GM20000 (cell line): ENCODE measurements around the gene STUB1.

Experiments
- DNase-seq: peaks from one replicate; pipeline ENCODE4 v3.0.0; 2012; ENCODE audit warnings: low spot score
- TF ChIP-seq, protein P1 (sequence below): IDR thresholded peaks from 2 replicates; pipeline ENCODE4 v1.5.1; 2012; ENCODE audit warnings: mild to moderate bottlenecking, control low read depth; ENCODE audit errors: extremely low read depth, missing control alignments

The STUB1 gene

GRCh38 chr16:694187-694862 is 14.1 kb downstream of the STUB1 start:
- TF ChIP-seq, protein P1, sequence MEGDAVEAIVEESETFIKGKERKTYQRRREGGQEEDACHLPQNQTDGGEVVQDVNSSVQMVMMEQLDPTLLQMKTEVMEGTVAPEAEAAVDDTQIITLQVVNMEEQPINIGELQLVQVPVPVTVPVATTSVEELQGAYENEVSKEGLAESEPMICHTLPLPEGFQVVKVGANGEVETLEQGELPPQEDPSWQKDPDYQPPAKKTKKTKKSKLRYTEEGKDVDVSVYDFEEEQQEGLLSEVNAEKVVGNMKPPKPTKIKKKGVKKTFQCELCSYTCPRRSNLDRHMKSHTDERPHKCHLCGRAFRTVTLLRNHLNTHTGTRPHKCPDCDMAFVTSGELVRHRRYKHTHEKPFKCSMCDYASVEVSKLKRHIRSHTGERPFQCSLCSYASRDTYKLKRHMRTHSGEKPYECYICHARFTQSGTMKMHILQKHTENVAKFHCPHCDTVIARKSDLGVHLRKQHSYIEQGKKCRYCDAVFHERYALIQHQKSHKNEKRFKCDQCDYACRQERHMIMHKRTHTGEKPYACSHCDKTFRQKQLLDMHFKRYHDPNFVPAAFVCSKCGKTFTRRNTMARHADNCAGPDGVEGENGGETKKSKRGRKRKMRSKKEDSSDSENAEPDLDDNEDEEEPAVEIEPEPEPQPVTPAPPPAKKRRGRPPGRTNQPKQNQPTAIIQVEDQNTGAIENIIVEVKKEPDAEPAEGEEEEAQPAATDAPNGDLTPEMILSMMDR = no peak
- DNase-seq = no peak

GRCh38 chr16:694863-695354 is 14.7 kb downstream of the STUB1 start:
- TF ChIP-seq, protein P1 = no peak
- no peak for DNase-seq

DNA sequence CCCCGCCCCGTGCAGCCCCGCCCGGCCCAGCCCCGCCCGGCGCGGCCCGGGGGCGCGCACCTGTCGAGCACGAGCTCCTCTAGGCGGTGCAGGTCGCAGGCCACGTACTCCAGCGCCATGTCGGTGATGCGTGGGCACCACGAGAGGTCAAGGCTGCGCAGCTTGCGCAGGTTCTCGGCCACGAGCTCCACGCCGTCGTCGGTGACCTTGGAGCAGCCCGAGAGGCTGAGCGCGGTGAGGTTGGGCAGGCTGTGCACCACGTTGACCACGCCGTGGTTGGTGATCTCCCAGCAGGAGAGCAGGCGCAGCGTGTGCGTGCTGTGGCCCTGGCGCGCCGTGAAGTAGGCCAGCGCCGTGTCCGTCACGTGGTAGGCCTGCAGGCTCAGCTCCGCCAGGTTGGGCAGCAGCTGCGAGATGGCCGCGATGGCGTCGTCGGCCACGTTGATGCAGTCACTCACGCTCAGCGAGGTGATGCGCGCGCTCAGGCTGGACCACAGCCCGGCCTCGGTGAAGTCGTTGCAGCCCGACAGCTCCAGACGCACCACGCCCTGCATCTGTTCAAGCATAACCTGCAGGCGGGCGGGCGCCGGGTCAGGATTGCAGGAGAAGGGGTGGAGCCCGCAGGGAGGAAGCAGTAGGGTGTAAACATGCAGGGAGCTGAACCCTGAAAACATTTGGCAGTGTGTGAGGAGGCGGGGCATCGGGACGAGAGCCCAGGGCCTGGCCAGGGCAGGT is 15.3 kb downstream of the STUB1 start:
- DNase-seq = peak; percentile 89
- TF ChIP-seq, protein P1 = no peak

DNA sequence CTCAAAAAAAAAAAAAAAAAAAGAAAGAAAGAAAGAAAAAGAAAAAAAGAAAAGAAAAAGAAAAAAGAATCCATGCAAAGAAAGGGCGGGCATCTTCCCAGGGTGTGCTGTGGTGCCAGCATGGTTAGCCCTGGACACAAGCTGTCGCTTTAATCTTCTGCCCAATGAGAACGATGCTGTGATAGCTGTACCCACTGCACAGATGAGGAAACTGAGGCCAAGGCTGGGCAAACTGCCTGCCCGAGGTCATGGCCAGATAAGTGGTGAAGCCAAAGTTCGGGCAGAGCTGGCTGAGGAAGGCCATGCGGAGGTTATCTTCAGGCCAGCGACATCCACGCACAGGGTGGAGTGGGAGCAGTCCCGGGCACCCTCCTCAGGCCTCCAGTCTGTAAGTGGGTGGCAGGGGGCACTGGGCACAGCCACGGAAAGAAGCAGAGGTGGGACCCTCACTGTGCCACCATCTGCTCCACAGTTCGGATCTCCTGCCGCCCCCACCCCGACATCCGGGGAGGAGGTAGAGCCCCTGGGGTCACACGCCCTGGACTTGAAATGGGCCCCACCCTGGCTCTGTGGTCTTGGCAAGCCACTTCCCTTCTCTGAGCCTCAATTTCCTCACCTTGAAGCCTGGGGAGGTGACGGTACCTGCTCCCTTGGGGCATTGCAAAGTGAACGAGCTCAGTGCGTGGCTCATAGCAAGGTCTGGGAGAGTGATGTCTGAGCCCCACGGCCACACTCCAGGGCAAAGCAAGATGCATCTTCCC is 18.9 kb downstream of the STUB1 start:
- no peak for DNase-seq
- TF ChIP-seq, protein P1 = no peak

DNA sequence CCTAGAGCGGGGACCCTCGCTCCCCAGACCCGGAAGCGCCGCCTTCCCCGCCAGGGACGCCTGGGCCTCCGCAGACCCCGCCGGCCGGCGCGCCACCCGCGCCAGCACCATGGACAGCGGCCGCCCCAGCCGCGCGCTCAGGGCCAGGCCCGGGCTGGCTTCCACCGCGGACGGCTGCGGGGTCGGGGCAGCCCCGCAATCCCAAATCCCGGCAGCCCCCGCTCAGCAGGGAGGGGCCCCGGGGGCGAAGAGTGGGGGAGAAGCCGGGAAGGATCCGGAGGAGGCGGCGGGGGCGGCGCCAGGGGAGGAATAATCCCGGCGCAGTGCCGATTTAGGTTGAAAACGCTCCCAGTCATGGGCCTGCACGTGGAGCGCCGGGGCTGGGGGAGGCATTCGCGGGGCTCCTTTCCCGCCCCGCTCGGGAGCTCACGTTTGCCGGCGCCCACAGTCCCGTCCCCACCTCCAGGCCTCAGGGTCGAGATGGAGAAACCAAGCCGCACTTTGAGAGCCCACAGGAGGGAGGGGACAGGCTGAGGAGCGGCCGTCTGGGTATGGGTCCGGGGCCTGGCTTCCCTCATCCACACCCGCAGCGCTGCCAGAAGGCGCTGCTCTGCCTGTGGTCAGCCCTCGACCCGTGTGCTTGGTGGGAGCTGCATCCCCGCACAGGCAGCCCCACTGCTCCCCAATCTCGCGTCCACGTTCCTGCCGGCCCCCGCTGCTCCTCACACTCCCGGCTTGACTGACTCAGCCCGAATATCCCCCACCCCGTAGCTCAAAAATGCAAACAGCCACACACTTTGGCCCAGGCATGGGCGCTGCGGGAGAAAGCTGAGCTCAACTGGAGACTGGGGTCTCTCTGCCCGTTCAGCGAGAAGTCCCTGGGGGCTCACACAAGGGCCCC is 20.7 kb downstream of the STUB1 start:
- peak; percentile 77 for DNase-seq
- TF ChIP-seq, protein P1 = no peak

GRCh38 chr16:702341-702740 is 22.1 kb downstream of the STUB1 start:
- no peak for DNase-seq
- TF ChIP-seq, protein P1 = no peak
